Superior temporal gyrus (tissue), 1 donor: ENCODE measurements around the gene CDK14.

Source experiments
- DNase-seq: peaks from one replicate; pipeline ENCODE4 v3.0.0-alpha.2; 2016; ENCODE audit errors: extremely low spot score

The CDK14 gene

GRCh38 chr7:91005841-91006240 lies 409.7 kb downstream of the CDK14 start:
- no peak for DNase-seq

- DNase-seq, result no peak
These were observed 411.2 kb downstream of the CDK14 start for GRCh38 chr7:91007371-91007770.

- no peak for DNase-seq
These were observed 417.0 kb downstream of the CDK14 start for GRCh38 chr7:91013078-91013477.

- no peak for DNase-seq
These were observed 423.7 kb downstream of the CDK14 start for GRCh38 chr7:91019686-91020385.

GRCh38 chr7:91020636-91021385 lies 424.7 kb downstream of the CDK14 start:
- DNase-seq, result no peak

- no peak for DNase-seq
These were observed 425.8 kb downstream of the CDK14 start for GRCh38 chr7:91021956-91022355.

GRCh38 chr7:91025906-91026390 lies 429.8 kb downstream of the CDK14 start:
- no peak for DNase-seq

GRCh38 chr7:91029688-91030087 lies 433.6 kb downstream of the CDK14 start:
- no peak for DNase-seq

GRCh38 chr7:91030680-91031380 lies 434.7 kb downstream of the CDK14 start:
- DNase-seq, result no peak

GRCh38 chr7:91031757-91032156 lies 435.6 kb downstream of the CDK14 start:
- DNase-seq, result no peak

- no peak for DNase-seq
These were observed 437.5 kb downstream of the CDK14 start for GRCh38 chr7:91033574-91033973.

- peak; percentile 86 for DNase-seq
These were observed 438.6 kb downstream of the CDK14 start for GRCh38 chr7:91034459-91035368.

- DNase-seq, result no peak
These were observed 442.9 kb downstream of the CDK14 start for GRCh38 chr7:91039033-91039432.

GRCh38 chr7:91041141-91041540 lies 445.0 kb downstream of the CDK14 start:
- DNase-seq, result no peak

GRCh38 chr7:91041901-91042484 lies 445.9 kb downstream of the CDK14 start:
- DNase-seq, result peak; percentile 52

- DNase-seq, result peak; percentile 25
These were observed 447.1 kb downstream of the CDK14 start for GRCh38 chr7:91043186-91043585.

GRCh38 chr7:91043924-91044645 lies 448.0 kb downstream of the CDK14 start:
- DNase-seq, result no peak

GRCh38 chr7:91045606-91046005 lies 449.5 kb downstream of the CDK14 start:
- no peak for DNase-seq

- DNase-seq, result no peak
These were observed 450.4 kb downstream of the CDK14 start for GRCh38 chr7:91046322-91047089.

GRCh38 chr7:91047636-91048035 lies 451.5 kb downstream of the CDK14 start:
- no peak for DNase-seq
